Stimulated activated CD4-positive, alpha-beta T cell treated with anti-CD3 and anti-CD28 coated beads, Interleukin-1b, Interleukin-23, amount 100 ng/mL, for 4 hours (primary cell): ENCODE measurements around the gene APPL2.

ENCODE experiments used
- DNase-seq, 2 donors: peaks; one replicate each; pipeline ENCODE4 v3.0.0-alpha.2; 2020; ENCODE audit warnings: low read depth in 2 of 2

The APPL2 gene

GRCh38 chr12:105223352-105223845 lies 12.6 kb downstream of the APPL2 start:
- DNase-seq, result no peak

GRCh38 chr12:105222726-105223351 lies 13.1 kb downstream of the APPL2 start:
- no peak for DNase-seq

GRCh38 chr12:105222284-105222655 lies 13.7 kb downstream of the APPL2 start:
- DNase-seq, result no peak

GRCh38 chr12:105221583-105222283 lies 14.2 kb downstream of the APPL2 start:
- DNase-seq, result no peak

GRCh38 chr12:105220929-105221290 lies 15.1 kb downstream of the APPL2 start:
- DNase-seq, result no peak

- DNase-seq, result no peak
Measured at GRCh38 chr12:105220150-105220928, 15.6 kb downstream of the APPL2 start.

- DNase-seq, result no peak
Measured at GRCh38 chr12:105219261-105220028, 16.5 kb downstream of the APPL2 start.

GRCh38 chr12:105218434-105218833 lies 17.5 kb downstream of the APPL2 start:
- no peak for DNase-seq

- no peak for DNase-seq
Measured at GRCh38 chr12:105214670-105215375, 21.2 kb downstream of the APPL2 start.

GRCh38 chr12:105214148-105214547 lies 21.8 kb downstream of the APPL2 start:
- no peak for DNase-seq

- no peak for DNase-seq
Measured at GRCh38 chr12:105212438-105212837, 23.5 kb downstream of the APPL2 start.

GRCh38 chr12:105209091-105209490 lies 26.9 kb downstream of the APPL2 start:
- no peak for DNase-seq

- DNase-seq, result no peak
Measured at GRCh38 chr12:105206686-105207374, 29.1 kb downstream of the APPL2 start.

GRCh38 chr12:105205322-105206048 lies 30.5 kb downstream of the APPL2 start:
- no peak for DNase-seq

- DNase-seq, result no peak
Measured at GRCh38 chr12:105204916-105205315, 31.1 kb downstream of the APPL2 start.

- no peak for DNase-seq
Measured at GRCh38 chr12:105204127-105204526, 31.8 kb downstream of the APPL2 start.

GRCh38 chr12:105202202-105202601 lies 33.8 kb downstream of the APPL2 start:
- no peak for DNase-seq

- DNase-seq, result no peak
Measured at GRCh38 chr12:105201299-105201698, 34.7 kb downstream of the APPL2 start.

- DNase-seq, result no peak
Measured at GRCh38 chr12:105200385-105200784, 35.6 kb downstream of the APPL2 start.

GRCh38 chr12:105198961-105199360 lies 37.0 kb downstream of the APPL2 start:
- no peak for DNase-seq
